Left lung (tissue), 10 donors: ENCODE results near the gene TMSB4X. TPM values are rescaled to one million over a fixed set of nuclear protein-coding genes. Genes with fewer than 3 reads are reported as not detected.

Experiments
- ATAC-seq: fragments of 200-7000 bp; cut with Tn5 transposase; one replicate; pipeline ENCODE4 v1.9.1; 2020; ENCODE audit warnings: moderate library complexity
- DNase-seq, 4 donors: peaks; one replicate each; pipeline ENCODE4 v3.0.0-alpha.2; 2013 to 2020
- H3K27ac ChIP-seq, 2 donors: fragments of 200-600 bp; sonication (generic) in 1 of 2; one replicate each; pipeline versions ENCODE4 v1.5.0 to v1.8.0; 2020 to 2021
- H3K27me3 ChIP-seq, 2 donors: fragments of 200-600 bp; sonication (generic) in 1 of 2; one replicate each; pipeline versions ENCODE4 v1.5.0 to v1.8.0; 2020 to 2021
- H3K36me3 ChIP-seq, 2 donors: fragments of 200-600 bp; sonication (generic) in 1 of 2; one replicate each; pipeline versions ENCODE4 v1.5.0 to v1.8.0; 2020 to 2021
- H3K4me1 ChIP-seq, 2 donors: fragments of 200-600 bp; one replicate each; pipeline ENCODE4 v1.8.0; 2021
- H3K4me3 ChIP-seq, 2 donors: fragments of 200-600 bp; sonication (generic) in 1 of 2; one replicate each; pipeline versions ENCODE4 v1.5.0 to v1.8.0; 2020 to 2021; ENCODE audit warnings: mild to moderate bottlenecking in 1 of 2
- H3K9me3 ChIP-seq, 2 donors: fragments of 200-600 bp; sonication (generic) in 1 of 2; one replicate each; pipeline versions ENCODE4 v1.5.0 to v1.8.0; 2020 to 2021
- CTCF ChIP-seq, 2 donors: fragments of 200-600 bp; sonication (generic) in 1 of 2; IDR thresholded peaks; one replicate each; pipeline versions ENCODE4 v1.5.0 to v1.8.0; 2021; ENCODE audit warnings: antibody characterized with exemption in 2 of 2
- intact Hi-C, 2 donors: fragments of 100-400 bp; cut with DNase I; formaldehyde crosslinking; loops; one replicate each; pipeline versions ENCODE4 v1.11.2 to v1.14.2; 2022
- polyA plus RNA-seq, 6 donors: library from polyadenylated mRNA; unstranded; fragments of 120-200 nt; gene quantifications; one replicate each; pipeline ENCODE4 v1.2.1, GENCODE V29; 2013; ENCODE audit not compliant: insufficient read length in 6 of 6
- total RNA-seq, 2 donors: library from RNA; stranded (reverse); fragmentation: NEBNext Ultra II Directional; extraction: Animal tissue kit (Norgen Biotek cat#: 25700); gene quantifications; one replicate each; pipeline ENCODE4 v1.2.1, GENCODE V29; 2021
- donor health status: DM: no; HTN: yes; CAD: no.
- donor health status: DM: no; HTN: no; CAD: no.

The TMSB4X gene
- total and polyA plus RNA-seq, 8 donors, result 3,301 to 4,791 (median 3,530) TPM

- intact Hi-C loops, result loop anchor here in 1 of 2 donors (5.0 kb wide), 1 partner anchor 541 kb away; no protein-coding TSS in a partner anchor
- no peak for DNase-seq
- H3K36me3 ChIP-seq, result no peaks in the 10 kb centered on the region
- no peak for TF ChIP-seq CTCF (IDR thresholded peaks at IDR 0.05)
- H3K27ac ChIP-seq, result peak overlapping the region; percentile 58
- ATAC-seq, result no peak
- H3K9me3 ChIP-seq, result no peaks in the 10 kb centered on the region
- no peaks in the 10 kb centered on the region for H3K27me3 ChIP-seq
- peaks cover 6 to 29% of the 10 kb centered on the region in 2 donors for H3K4me1 ChIP-seq
- no peak overlapping the region for H3K4me3 ChIP-seq
These were observed 28.5 kb upstream of the TMSB4X start for GRCh38 chrX:12946406-12946805.

GRCh38 chrX:12946838-12947544 is 27.9 kb upstream of the TMSB4X start:
- peak overlapping the region; percentile 58 for H3K27ac ChIP-seq
- no peak overlapping the region for H3K4me3 ChIP-seq
- intact Hi-C loops, result loop anchor here in 1 of 2 donors (5.0 kb wide), 1 partner anchor 540 kb away; no protein-coding TSS in a partner anchor

GRCh38 chrX:12947545-12948235 is 27.2 kb upstream of the TMSB4X start:
- no peak for ATAC-seq
- intact Hi-C loops, result loop anchor here in 1 of 2 donors (5.0 kb wide), 1 partner anchor 540 kb away; no protein-coding TSS in a partner anchor
- peak overlapping the region; percentile 58 for H3K27ac ChIP-seq

More at GRCh38 chrX:12946838-12947544, 27.9 kb upstream of the TMSB4X start:
- TF ChIP-seq CTCF (IDR thresholded peaks at IDR 0.05), result peak; percentile 85 to 97
- ATAC-seq (peak; percentile 92), DNase-seq (peak in 3 of 4 donors; percentile 36 to 65 (median 62))
- Histone ChIP-seq H3K9me3 (no peaks in the 10 kb centered on the region), H3K4me1 (peaks cover 6 to 33% of the 10 kb centered on the region in 2 donors), H3K36me3 (no peaks in the 10 kb centered on the region), H3K27me3 (no peaks in the 10 kb centered on the region)

GRCh38 chrX:12948495-12948894 is 26.4 kb upstream of the TMSB4X start:
- no peak for TF ChIP-seq CTCF (IDR thresholded peaks at IDR 0.05)
- no peak overlapping the region for H3K27ac ChIP-seq
- intact Hi-C loops, result loop anchor here in 1 of 2 donors (5.0 kb wide), 1 partner anchor 539 kb away; no protein-coding TSS in a partner anchor
- H3K27me3 ChIP-seq, result no peaks in the 10 kb centered on the region
- no peak for DNase-seq
- no peak overlapping the region for H3K4me3 ChIP-seq
- H3K36me3 ChIP-seq, result no peaks in the 10 kb centered on the region
- ATAC-seq, result no peak
- H3K4me1 ChIP-seq, result peaks cover 6 to 33% of the 10 kb centered on the region in 2 donors
- no peaks in the 10 kb centered on the region for H3K9me3 ChIP-seq

More at GRCh38 chrX:12947545-12948235, 27.2 kb upstream of the TMSB4X start:
- Histone ChIP-seq H3K36me3 (no peaks in the 10 kb centered on the region), H3K9me3 (no peaks in the 10 kb centered on the region), H3K4me3 (no peak overlapping the region), H3K4me1 (peaks cover 6 to 33% of the 10 kb centered on the region in 2 donors), H3K27me3 (no peaks in the 10 kb centered on the region)
- no peak for TF ChIP-seq CTCF (IDR thresholded peaks at IDR 0.05)
- no peak for DNase-seq
